Stimulated activated CD8-positive, alpha-beta memory T cell treated with anti-CD3 and anti-CD28 coated beads, Interleukin-7, amount 100 ng/mL, for 24 hours (primary cell): ENCODE results near the gene CHRD.
A peak's percentile ranks its signal among the peaks of the same experiment; 100 is the strongest.

Source experiments
- DNase-seq: peaks from one replicate; pipeline ENCODE4 v3.0.0-alpha.2; 2020; ENCODE audit warnings: low read depth

Gene CHRD

DNA sequence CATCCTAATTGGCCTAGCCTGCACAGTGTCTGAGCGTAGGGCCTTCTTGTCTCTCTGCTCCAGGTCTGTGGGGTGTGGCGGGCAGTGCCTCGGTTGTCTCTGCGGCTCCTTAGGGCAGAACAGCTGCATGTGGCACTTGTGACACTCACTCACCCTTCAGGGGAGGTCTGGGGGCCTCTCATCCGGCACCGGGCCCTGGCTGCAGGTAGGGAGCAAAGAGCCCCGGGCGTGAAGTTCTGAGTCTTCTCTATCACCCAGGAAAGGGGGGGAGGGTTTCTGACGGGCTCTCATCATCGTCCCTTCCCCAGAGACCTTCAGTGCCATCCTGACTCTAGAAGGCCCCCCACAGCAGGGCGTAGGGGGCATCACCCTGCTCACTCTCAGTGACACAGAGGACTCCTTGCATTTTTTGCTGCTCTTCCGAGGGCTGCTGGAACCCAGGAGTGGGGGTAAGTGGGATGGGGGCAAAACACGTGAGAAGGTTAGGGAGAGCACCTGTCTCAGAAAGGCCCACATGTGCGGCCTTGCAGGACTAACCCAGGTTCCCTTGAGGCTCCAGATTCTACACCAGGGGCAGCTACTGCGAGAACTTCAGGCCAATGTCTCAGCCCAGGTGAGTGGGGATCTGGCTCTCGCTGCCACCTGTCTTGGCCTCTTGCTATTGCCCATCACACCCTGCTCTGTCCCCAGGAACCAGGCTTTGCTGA, 2.6 kb downstream of the CHRD start:
- no peak for DNase-seq

DNA sequence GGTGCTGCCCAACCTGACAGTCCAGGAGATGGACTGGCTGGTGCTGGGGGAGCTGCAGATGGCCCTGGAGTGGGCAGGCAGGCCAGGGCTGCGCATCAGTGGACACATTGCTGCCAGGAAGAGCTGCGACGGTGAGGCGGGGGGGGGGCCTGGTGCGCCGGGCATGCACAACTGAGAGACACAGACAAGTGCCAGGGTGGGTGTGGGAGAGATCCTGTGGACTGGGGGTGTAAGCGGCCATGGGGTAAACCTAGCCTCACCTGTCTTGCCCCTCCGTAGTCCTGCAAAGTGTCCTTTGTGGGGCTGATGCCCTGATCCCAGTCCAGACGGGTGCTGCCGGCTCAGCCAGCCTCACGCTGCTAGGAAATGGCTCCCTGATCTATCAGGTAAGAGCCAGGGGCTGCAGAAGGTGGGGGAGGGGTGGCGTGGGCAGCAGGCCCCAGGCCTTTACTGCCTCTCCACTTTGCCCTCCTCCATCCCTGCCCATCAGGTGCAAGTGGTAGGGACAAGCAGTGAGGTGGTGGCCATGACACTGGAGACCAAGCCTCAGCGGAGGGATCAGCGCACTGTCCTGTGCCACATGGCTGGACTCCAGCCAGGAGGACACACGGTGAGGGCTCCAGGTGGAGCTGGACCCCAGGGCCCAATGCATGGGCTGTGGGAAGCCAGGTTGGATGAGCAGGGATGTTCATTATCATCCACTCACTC, 3.3 kb downstream of the CHRD start:
- no peak for DNase-seq

DNA sequence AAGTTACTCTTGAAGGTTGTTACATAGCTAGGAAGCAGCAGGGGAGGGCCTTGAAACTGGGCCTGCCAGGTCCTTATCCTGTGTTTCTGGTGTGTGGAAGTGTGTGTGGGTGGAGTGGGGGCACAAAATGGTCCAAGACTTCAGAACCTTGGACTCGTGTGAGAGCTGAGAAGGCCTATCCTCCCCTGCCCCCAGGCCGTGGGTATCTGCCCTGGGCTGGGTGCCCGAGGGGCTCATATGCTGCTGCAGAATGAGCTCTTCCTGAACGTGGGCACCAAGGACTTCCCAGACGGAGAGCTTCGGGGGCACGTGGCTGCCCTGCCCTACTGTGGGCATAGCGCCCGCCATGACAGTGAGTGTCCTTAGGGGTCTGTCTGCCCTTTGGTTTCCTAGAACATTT, 4.5 kb downstream of the CHRD start:
- no peak for DNase-seq

DNA sequence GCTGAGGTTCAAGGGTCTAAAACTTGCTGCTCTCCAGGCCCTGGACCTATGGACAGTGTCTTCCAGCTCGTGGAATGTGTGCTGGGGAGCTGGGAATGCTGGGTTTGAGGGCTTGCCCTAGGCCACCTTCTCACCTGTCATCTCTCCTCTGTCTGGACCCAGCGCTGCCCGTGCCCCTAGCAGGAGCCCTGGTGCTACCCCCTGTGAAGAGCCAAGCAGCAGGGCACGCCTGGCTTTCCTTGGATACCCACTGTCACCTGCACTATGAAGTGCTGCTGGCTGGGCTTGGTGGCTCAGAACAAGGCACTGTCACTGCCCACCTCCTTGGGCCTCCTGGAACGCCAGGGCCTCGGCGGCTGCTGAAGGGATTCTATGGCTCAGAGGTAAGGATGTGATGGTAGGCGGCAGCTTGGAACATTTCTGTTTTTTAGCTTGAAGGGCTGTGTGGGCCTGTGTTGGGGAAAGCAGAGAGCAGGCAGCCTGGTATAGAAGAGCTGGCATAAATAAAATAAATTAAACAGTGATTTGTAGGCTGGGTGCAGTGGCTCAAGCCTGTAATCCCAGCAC, 5.1 kb downstream of the CHRD start:
- no peak for DNase-seq

DNA sequence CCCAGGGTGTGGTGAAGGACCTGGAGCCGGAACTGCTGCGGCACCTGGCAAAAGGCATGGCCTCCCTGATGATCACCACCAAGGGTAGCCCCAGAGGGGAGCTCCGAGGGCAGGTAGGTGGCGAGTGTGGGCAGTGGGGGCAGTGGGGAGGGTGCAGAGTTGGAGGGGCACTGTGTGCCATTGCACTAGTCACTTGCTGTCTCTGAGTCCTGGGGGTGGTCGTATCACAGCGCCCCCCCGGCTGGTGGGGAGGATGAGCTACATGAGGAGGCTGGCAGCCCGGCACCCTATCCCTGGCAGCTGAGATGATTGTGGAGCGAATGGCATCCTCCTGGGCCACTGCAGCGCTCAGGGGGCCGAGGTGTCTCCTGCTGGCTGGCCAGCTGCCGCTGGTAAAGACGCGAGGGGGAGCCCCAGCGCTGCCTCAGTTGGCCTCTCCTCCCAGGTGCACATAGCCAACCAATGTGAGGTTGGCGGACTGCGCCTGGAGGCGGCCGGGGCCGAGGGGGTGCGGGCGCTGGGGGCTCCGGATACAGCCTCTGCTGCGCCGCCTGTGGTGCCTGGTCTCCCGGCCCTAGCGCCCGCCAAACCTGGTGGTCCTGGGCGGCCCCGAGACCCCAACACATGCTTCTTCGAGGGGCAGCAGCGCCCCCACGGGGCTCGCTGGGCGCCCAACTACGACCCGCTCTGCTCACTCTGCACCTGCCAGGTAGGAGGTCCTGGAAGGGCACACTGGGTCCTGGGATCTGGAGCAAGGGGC, 6.4 kb downstream of the CHRD start:
- DNase-seq, result no peak

DNA sequence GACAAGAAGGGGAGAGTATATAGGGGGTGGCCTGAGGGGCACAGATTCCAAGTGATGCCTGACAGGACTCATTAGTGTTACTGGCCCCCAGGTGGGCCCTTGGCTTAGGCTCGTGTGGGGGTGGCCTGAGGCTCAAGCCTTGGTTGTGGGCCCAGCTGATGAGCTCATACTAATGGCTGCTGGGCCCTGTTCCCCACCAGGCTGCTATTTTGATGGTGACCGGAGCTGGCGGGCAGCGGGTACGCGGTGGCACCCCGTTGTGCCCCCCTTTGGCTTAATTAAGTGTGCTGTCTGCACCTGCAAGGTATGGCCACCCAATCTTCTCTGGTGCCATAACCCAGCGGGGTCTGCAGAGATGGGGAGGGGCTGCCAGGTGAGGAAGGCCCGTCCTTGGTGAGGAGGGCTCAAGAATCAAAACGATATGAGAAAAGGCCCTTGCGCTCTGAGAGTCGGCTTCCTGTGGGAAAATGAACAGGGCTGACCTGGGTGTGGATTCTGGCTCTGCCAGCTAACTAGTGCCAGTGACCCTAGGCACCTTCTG, 7.4 kb downstream of the CHRD start:
- DNase-seq, result no peak

DNA sequence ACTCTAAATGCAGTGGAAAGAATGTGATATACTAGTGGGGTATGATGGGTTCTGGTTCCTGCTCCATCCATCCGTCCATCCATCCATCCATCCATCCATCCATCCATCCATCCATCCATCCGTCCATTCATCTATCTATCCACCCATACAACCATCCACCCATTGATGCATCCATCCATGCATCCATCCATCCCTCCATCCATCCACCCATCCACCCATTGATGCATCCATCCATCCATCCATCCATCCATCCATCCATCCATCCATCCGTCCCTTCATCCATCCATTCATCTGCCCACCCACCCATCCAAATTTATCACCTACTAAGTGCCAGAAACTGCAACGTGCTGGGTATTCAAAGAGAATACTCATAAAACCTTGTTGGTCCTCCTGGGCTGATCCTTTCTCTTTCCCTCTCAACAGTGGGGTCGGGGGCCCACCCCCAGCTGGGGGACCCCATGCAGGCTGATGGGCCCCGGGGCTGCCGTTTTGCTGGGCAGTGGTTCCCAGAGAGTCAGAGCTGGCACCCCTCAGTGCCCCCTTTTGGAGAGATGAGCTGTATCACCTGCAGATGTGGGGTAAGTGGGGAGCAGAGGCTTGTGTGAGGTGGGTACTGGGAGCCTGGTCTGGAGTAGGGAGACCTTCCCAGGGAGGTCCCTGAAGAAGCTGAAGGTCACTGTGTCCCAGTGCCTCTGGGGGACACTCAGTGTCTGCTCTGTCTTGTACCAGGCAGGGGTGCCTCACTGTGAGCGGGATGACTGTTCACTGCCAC, 8.5 kb downstream of the CHRD start:
- DNase-seq, result no peak

DNA sequence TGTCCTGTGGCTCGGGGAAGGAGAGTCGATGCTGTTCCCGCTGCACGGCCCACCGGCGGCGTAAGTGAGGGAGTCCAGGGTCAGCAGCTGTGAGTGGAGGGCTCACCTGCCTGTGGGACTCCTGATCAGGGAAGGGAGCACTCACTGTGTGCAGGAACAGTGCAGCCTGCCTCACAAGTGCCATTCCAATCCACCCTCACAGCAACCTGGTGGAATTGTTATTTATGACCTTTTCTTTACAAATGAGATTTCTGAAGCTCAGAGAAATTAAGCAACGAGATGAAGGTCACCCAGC, 9.0 kb downstream of the CHRD start:
- DNase-seq, result no peak

DNA sequence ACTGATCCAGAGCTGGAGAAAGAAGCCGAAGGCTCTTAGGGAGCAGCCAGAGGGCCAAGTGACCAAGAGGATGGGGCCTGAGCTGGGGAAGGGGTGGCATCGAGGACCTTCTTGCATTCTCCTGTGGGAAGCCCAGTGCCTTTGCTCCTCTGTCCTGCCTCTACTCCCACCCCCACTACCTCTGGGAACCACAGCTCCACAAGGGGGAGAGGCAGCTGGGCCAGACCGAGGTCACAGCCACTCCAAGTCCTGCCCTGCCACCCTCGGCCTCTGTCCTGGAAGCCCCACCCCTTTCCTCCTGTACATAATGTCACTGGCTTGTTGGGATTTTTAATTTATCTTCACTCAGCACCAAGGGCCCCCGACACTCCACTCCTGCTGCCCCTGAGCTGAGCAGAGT, 9.5 kb downstream of the CHRD start:
- DNase-seq, result no peak

DNA sequence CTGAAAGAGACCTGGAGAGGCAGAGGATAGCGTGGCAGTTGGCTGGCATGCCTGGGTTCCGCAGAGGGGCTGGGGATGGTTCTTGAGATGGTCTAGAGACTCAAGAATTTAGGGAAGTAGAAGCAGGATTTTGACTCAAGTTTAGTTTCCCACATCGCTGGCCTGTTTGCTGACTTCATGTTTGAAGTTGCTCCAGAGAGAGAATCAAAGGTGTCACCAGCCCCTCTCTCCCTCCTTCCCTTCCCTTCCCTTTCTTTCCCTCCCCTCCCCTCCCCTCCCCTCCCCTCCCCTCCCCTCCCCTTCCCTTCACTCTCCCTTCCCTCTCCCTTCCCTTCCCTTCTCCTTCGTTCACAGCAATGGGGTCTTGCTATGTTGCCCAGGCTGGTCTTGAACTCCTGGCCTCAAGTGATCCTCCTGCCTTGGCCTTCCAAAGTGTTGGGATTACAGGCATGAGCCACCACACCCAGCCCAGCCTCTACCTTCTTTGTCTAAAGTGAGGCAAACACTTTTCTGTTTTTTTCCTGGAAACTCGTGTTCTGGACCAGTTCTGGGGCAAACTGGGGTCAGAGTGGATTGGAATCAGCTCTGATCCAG, 10.2 kb downstream of the CHRD start:
- no peak for DNase-seq

DNA sequence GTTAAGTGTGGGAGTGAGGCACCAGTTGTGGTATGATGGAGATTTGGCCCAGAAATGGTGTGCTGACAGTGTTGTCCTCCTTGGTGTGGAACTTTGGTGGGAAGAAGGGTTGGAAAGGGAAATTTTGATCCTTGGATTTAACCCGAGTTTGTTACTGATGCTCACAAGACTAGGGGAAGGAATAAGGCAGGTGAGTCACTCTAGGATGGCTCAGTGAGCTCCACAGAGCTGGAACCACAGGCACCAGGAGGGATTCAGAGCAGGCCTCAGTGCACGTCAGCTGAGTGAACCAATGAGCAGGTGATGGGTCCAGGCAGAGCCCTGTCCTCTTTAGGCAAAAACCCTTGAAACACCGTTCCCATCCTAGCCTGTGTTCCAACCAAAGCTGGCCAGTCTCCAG, 11.4 kb downstream of the CHRD start:
- no peak for DNase-seq

DNA sequence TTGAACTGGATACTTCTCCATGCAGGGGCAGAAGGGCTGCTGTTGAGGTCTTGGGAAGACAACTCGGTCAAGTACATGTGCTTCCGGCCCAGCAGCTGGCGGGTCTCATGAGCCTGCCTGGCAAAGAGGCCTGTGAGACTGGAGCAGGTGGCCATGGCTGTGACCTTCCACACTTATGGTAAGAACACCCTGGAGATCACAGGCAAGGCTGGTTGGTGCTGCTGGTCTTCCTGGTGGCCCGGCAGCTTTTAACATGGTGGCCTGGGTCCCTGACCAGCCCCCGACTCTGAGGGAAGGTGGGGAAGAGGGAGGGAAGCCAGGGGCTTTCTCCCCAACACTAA, 15.4 kb downstream of the CHRD start:
- DNase-seq, result no peak

DNA sequence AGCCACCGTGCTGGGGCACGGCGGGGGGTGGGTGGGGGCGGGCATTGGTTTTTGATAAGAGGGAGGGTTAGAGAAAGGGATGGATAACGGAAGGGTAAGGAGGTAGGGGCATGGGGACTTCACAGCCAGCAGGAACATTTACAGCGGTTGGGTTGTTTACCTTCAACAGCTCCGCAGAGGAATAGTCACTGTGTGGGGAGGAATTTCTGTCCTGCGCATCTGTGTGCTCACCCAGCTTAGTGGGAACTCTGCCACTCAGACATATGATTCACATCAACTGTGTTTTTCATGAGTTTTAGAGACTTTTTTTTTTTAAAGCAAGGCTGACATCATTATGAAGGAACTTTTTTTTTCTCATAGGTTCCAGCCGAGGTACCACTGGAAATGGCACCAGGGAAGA, 19.6 kb downstream of the CHRD start:
- DNase-seq, result no peak

DNA sequence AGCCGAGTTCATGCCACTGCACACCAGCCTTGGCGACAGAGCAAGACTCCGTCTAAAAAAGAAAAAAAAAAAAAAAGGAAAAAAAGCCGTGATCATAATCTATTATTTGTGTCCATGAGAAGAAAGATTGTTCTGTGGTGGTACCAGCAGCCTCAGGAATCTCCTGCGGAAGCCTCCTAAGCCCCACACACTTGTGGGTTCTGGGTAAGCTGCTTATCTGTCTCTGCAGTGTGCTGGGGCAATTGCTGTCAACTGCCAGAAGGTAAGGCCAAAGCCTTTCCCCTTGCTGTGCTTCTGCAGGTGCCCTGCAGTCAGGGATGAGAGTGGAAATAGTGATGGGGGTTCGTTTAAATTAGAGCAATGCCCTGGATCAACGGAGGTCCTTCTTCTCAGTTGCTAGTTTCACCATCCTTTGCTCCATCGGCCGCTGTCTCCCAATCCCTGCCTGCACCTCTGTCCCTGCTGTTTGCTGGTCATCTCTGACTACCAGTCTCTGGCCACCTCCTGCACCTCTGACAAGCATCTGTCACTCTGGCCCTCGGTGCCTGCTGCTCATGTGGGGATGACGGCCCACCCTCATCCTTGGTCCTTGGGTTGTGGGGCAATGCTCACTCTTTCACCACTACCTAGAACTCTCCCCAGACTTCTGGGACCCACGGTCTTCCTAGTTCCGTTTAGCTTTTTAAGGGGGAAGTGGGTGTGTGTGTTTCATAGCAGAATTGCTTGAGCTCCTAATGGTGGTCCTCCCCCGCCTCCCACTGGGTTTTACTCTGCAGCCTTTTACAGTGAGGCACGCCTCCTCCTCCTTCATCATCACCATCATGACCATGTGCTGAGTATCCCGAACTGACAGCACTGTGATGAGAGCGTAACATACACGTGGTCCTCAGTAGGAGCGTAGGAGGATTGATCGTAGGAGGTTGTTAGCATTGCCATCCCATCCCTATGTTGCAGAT, 25.5 kb downstream of the CHRD start:
- no peak for DNase-seq

DNA sequence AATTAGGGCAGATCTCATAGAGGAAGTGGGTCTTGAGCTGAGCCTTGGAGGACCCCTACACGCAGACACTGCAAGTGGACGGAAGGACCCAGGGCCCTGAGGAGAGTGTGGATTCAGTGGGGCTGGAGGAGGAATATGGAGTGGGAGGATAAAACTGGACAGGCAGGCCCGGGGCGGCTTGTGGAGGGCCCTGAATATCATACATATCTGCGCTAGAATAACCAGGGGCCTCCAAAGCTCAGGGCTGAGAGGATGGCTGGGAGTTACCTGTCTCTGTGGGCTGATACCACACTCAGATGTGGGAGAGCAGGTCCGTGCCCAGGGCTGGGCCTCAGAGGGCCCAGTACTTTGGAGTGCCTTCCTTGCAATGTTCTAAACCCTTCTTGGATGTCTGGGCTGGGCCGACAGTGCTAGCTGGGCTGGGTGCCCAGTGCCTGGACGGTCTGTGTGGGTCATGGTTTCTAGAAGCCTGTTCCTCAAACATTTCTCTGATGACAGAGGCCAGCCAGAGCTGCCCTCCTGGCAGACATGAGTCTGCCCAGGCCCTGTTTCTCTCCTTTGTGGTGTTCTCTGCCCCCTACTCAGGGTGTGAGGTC, 29.6 kb downstream of the CHRD start:
- no peak for DNase-seq

DNA sequence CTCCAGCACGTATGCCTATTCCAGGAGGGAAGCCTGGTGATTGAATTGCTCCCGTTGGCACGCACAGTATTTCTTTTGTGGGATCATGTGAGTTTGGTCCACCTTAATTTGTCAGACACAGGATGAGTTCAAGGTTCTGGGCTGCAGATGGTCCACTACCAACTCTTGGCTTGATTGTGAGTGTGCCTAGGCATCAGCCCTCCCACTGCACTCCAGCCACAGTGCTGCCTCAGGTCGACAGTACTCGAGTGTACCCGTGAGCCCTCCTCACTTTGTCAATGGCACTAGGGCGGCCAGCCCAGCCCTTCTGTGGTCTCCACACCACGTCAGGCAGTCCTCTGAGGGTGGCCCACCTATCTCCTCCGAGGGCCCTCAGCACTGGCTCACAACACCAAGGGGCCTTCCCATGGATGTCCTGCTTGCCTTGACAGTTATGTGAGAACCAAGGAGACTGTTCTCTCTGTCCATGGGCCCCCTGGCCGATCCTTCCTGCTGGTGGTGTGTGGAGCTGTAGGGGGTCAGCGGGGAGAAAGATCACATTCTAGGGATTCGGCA, 30.2 kb downstream of the CHRD start:
- DNase-seq, result no peak

DNA sequence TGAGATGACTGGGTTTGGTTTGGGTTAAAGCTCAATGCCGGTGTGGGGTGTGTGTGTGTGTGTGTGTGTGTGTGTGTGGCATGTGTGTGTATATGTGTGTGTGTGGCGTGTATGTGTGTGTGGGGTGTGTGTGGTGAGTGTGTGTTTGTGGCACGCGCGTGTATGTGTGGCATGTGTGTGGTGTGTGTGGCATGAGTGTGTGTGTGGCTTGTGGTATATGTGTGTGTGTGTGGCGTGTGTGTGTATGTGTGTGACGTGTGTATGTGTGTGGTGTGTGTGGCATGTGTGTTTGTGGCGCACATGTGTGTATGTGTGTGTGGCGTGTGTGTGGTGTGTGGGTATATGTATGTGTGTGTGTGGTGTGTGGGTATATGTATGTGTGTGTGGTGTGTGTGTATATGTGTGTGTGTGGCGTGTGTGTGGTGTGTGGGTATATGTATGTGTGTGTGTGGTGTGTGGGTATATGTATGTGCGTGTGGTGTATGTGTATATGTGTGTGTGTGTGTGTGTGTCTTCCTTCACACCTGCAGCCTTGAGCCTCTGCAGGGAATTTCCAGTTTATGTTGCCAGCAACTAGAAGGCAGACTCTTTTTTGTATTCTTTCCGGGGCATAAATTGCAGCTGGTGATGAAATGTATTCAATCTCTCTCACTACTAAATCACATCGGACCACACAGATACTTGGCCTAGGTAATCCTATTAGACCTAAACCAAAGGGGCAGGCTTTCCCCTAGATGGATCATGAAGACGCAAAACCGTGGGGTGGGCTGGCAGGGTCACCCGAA, 34.8 kb downstream of the CHRD start:
- DNase-seq, result no peak

DNA sequence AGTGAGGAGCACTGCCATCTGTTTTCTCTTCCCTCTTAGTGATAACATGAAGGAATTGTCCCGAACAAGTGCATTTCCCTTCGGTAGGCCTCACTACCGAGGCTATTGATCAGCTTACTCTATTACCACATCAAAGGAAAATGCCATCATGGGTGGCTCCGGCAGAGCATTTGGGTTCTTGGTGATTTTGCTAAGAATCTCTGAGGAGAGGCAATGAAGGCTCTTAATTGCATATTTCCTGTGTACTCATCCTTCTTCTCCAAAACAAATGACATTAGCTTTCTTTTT, 35.3 kb downstream of the CHRD start:
- DNase-seq, result no peak

DNA sequence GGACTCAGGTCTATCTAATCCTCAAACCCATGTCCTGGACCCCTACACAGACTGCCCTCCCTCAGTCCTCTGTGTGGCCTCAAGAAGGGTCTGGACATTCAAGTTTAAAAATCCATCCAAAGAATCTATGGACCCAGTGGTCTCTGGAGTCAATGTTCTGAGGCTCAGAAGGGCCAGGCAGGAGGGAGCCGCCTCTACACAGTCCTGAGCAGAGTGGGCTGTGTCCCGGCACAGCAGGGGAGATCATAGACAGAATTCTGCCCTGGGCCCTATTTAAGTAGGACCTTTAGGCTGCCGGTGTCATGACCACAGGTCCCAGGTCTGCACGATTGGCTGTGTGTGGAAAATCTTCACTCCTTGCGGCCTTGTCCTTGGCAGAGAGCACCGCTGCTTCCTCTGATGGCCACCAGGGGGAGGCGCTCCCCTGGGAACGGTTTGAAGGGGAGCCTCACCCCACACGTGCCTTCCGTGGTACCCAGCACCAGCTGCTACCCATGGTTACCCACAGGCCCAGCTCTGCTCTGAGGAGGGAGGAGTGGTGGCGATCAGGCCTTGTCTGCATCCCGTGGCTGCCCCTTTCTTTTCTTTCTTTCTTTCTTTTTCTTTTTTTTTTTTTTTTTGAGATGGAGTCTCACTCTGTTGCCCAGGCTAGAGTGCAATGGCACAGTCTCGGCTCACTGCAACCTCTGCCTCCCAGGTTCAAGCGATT, 37.9 kb downstream of the CHRD start:
- peak; percentile 39 for DNase-seq
